ENCODE data around the gene CD300E. TPM values are rescaled to one million over a fixed set of nuclear protein-coding genes. Genes with fewer than 3 reads are reported as not detected.

Gene CD300E, protein sequence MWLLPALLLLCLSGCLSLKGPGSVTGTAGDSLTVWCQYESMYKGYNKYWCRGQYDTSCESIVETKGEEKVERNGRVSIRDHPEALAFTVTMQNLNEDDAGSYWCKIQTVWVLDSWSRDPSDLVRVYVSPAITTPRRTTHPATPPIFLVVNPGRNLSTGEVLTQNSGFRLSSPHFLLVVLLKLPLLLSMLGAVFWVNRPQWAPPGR
- total RNA-seq = under 1 TPM in 2 of 4 donors, not detected in 2; 0.37 to 0.45 TPM

- TF ChIP-seq CTCF (IDR thresholded peaks at IDR 0.05) = no peak
- TF ChIP-seq POLR2A (IDR thresholded peaks at IDR 0.05) = no peak
- no peak within 1 kb of the TSS for H3K4me3 ChIP-seq (ENCODE audit: low read depth, poor library complexity, severe bottlenecking)
- intact Hi-C loops (cut with DNase I; ENCODE audit: low total_unique reads) = no loop called here
- DNase-seq (ENCODE audit: low spot score in 2 of 2) = no peak
- WGBS, 2 donors = 64 to 72% methylated on average over 5 of the region's 5 CpGs
Measured at GRCh38 chr17:74623693-74624093, at the start of gene CD300E. CD300E (minus strand) TSS chr17:74623738; CDS start chr17:74623621, 117 bp downstream.

DNA sequence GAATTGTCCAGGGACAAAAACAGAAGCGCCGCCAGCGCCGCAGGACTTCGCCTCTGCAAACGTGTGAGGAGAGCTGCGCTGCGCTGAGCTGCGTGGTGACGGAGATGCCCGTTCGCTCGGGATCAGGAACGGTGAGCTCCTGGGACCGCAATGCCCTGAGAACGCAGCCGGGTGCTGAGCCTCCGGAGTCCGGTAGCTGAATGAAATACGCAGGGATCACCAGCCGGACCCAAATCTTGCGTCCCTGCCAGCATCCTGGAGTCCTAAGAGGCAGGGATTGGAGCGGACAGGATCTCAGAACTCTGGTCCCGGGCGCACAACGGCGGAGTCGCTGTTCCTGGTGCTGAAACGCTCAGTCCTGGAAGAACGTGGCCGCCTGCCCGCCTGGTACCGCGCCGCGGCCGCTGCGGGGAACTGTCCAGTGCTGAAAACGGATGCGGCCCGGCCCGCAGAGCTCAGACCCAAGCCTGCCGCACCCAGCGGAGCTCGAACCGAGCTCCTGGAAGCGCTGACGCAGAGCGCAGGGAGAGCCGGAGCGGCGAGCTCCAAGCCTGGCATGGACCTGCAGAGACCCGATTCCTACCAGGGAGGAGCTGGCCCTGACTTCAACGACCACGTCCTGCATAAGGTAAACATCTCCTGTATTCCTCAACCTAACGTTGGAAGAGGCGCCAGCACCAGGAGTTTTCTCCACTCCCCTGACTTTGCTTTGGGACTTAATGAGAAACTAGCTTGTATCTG is 47.7 kb upstream of the CD300E start:
- intact Hi-C loops (cut with DNase I; ENCODE audit: low total_unique reads) = no loop called here
- WGBS, 2 donors = 23 to 24% methylated on average over 32 to 50 of the region's 57 CpGs
- TF ChIP-seq POLR2A (IDR thresholded peaks at IDR 0.05) = no peak
- TF ChIP-seq CTCF (IDR thresholded peaks at IDR 0.05) = no peak
- DNase-seq (ENCODE audit: low spot score in 2 of 2) = peak; percentile 40 to 86
- no peak overlapping the region for H3K4me3 ChIP-seq (ENCODE audit: low read depth, poor library complexity, severe bottlenecking)

GRCh38 chr17:74670329-74670728 is 46.8 kb upstream of the CD300E start:
- intact Hi-C loops (cut with DNase I; ENCODE audit: low total_unique reads) = no loop called here
- no peak overlapping the region for H3K4me3 ChIP-seq (ENCODE audit: low read depth, poor library complexity, severe bottlenecking)
- peak in 1 of 2 donors; percentile 48 for DNase-seq (ENCODE audit: low spot score in 2 of 2)
- 78 to 86% methylated on average over 6 of the region's 6 CpGs for WGBS, 2 donors
- TF ChIP-seq CTCF (IDR thresholded peaks at IDR 0.05) = no peak

- WGBS, 2 donors = 82 to 92% methylated on average over 3 of the region's 3 CpGs
- no peak overlapping the region for H3K4me3 ChIP-seq (ENCODE audit: low read depth, poor library complexity, severe bottlenecking)
- intact Hi-C loops (cut with DNase I; ENCODE audit: low total_unique reads) = no loop called here
- DNase-seq (ENCODE audit: low spot score in 2 of 2) = no peak
- TF ChIP-seq POLR2A (IDR thresholded peaks at IDR 0.05) (no peak), CTCF (IDR thresholded peaks at IDR 0.05) (no peak)
Measured at GRCh38 chr17:74663561-74663960, 40.0 kb upstream of the CD300E start.

GRCh38 chr17:74659889-74660288 is 36.4 kb upstream of the CD300E start:
- H3K4me3 ChIP-seq (ENCODE audit: low read depth, poor library complexity, severe bottlenecking) = no peak overlapping the region
- 62 to 63% methylated on average over 4 of the region's 4 CpGs for WGBS, 2 donors
- peak in 1 of 2 donors; percentile 20 for DNase-seq (ENCODE audit: low spot score in 2 of 2)
- TF ChIP-seq CTCF (IDR thresholded peaks at IDR 0.05) (no peak), POLR2A (IDR thresholded peaks at IDR 0.05) (no peak)
- intact Hi-C loops (cut with DNase I; ENCODE audit: low total_unique reads) = no loop called here

All from lower leg skin (tissue), 4 donors.